PFSK-1 (cell line): ENCODE data around the gene GRIK1.

Source experiments
- FOXP2 ChIP-seq: optimal IDR thresholded peaks from 2 replicates; pipeline ENCODE3; 2011; ENCODE audit warnings: borderline replicate concordance, control low read depth, inconsistent platforms; ENCODE audit not compliant: insufficient read depth; ENCODE audit errors: extremely low read length, extremely low read depth
- POLR2AphosphoS5 ChIP-seq: IDR thresholded peaks from 2 replicates; pipeline ENCODE4 v1.6.1; 2012; ENCODE audit warnings: low read depth, mild to moderate bottlenecking, control low read depth, low read length, moderate library complexity
- REST ChIP-seq, 2 experiments: IDR thresholded peaks; 2 replicates each; pipeline versions ENCODE4 v1.6.1 to v1.8.0; 2011 to 2012; ENCODE audit warnings: low read depth in 2 of 2, low read length in 2 of 2, control low read depth in 1 of 2, inconsistent platforms in 1 of 2, mild to moderate bottlenecking in 1 of 2, moderate library complexity in 1 of 2; ENCODE audit not compliant: insufficient read depth in 1 of 2
- SIN3A ChIP-seq: IDR thresholded peaks from 2 replicates; pipeline ENCODE4 v1.6.1; 2012; ENCODE audit warnings: mild to moderate bottlenecking, low read length, moderate library complexity, borderline replicate concordance; ENCODE audit not compliant: insufficient read depth
- TAF1 ChIP-seq: IDR thresholded peaks from 2 replicates; pipeline ENCODE4 v1.6.1; 2012; ENCODE audit warnings: low read length, control low read depth, borderline replicate concordance; ENCODE audit not compliant: insufficient read depth

The GRIK1 gene

GRCh38 chr21:29711236-29711635, 228.6 kb downstream of the GRIK1 start:
- TF ChIP-seq SIN3A, result no peak
- TF ChIP-seq TAF1, result no peak
- TF ChIP-seq FOXP2, result no peak
- no peak for TF ChIP-seq REST (IDR thresholded peaks at IDR 0.05; ENCODE audit: insufficient read depth in 1 of 2, low read depth in 2 of 2, low read length in 2 of 2)
- no peak for TF ChIP-seq POLR2AphosphoS5

- TF ChIP-seq FOXP2 (no peak), TAF1 (no peak), REST (IDR thresholded peaks at IDR 0.05; ENCODE audit: insufficient read depth in 1 of 2, low read depth in 2 of 2, low read length in 2 of 2) (no peak), POLR2AphosphoS5 (no peak), SIN3A (no peak)
Measured at GRCh38 chr21:29710498-29710897, 229.3 kb downstream of the GRIK1 start.

- TF ChIP-seq POLR2AphosphoS5, result no peak
Measured at GRCh38 chr21:29708401-29708800, 231.4 kb downstream of the GRIK1 start.

- TF ChIP-seq POLR2AphosphoS5 (no peak), FOXP2 (no peak), TAF1 (no peak), REST (IDR thresholded peaks at IDR 0.05; ENCODE audit: insufficient read depth in 1 of 2, low read depth in 2 of 2, low read length in 2 of 2) (no peak), SIN3A (no peak)
Measured at GRCh38 chr21:29704719-29705118, 235.1 kb downstream of the GRIK1 start.

- TF ChIP-seq REST (IDR thresholded peaks at IDR 0.05; ENCODE audit: insufficient read depth in 1 of 2, low read depth in 2 of 2, low read length in 2 of 2), result no peak
- no peak for TF ChIP-seq SIN3A
- TF ChIP-seq TAF1, result no peak
- TF ChIP-seq POLR2AphosphoS5, result no peak
- TF ChIP-seq FOXP2, result no peak
Measured at GRCh38 chr21:29701676-29702075, 238.1 kb downstream of the GRIK1 start.
